ENCODE measurements around the gene DISC1. TPM values are rescaled to one million over a fixed set of nuclear protein-coding genes. Genes with fewer than 3 reads are reported as not detected.
"Not testable (repeated sequence)": the region's sequence is repeated elsewhere in the genome, so short reads cannot be mapped to it uniquely, and the experiment has no call there.

Gene DISC1
- total RNA-seq, 2 donors from 2014 or later, result 7.9 to 10.9 TPM

DNA sequence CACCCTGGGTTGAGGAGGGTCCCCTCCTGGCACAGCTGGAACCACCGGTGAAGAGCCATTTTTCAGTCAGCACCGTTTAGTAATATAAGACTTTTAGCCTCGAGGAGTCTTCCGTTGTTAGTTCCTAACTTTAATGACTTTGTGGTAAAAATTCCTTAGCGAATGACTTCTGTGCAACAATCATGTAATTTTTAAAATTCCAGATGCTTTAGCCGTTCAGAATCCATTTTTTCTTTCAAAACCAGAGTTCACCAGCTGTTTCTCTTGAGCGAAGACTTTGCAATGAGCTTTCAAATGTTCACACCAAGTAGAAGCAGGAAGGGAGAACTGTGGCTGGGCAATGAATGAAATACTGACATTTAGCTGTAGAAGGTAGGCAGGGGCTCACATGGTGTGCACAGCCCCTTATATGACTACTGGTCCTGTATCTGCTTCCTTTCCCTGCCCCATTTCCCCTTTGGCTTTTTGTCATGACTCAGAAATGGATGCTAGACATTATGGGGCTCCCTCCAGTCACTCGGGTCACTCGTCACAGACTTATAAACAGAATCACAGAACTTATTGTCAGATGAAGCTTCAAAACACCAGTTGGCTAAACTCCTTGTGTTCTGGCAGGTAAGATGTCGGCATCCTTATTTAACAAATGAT is 4.1 kb downstream of the DISC1 start:
- intact Hi-C loops (cut with DNase I), result no loop called here
- no peak for DNase-seq (ENCODE audit: low spot score)

DNA sequence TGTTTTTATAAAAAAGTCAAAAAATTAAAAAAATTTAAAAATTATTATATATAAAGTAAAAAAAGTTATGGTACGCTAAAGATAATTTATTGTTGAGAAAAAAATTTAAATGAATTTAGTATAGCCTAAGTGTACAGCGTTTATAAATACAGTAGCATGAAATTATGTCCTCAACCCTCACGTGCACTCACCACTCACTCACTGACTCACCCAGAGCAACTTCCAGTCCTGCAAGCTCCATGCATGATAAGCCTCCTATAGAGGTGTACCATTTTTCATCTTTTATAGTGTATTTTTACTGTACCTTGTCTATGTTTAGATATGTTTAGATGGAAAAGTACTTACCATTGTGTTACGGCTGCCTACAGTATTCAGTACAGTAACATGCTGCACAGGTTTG is 5.1 kb downstream of the DISC1 start:
- no peak for DNase-seq (ENCODE audit: low spot score)
- intact Hi-C loops (cut with DNase I), result no loop called here

DNA sequence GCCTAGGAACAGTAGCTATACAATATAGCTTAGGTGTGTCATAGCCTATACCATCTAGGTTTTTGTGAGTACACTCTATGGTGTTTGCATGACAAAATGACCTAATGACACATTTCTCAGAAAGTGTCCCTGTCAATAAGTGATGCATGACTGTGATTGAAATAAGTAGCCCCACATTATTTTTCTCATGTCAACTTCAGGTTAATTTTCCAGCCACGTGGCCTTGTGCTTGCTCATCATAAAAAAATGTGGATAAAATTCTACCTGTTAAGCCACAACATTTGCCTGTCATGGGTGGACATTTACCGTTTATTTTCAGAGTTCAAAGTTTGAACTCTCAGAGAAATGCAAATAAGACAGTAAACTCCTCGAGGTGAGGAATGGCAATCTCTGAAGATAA is 5.5 kb downstream of the DISC1 start:
- no peak for DNase-seq (ENCODE audit: low spot score)
- intact Hi-C loops (cut with DNase I), result no loop called here

DNA sequence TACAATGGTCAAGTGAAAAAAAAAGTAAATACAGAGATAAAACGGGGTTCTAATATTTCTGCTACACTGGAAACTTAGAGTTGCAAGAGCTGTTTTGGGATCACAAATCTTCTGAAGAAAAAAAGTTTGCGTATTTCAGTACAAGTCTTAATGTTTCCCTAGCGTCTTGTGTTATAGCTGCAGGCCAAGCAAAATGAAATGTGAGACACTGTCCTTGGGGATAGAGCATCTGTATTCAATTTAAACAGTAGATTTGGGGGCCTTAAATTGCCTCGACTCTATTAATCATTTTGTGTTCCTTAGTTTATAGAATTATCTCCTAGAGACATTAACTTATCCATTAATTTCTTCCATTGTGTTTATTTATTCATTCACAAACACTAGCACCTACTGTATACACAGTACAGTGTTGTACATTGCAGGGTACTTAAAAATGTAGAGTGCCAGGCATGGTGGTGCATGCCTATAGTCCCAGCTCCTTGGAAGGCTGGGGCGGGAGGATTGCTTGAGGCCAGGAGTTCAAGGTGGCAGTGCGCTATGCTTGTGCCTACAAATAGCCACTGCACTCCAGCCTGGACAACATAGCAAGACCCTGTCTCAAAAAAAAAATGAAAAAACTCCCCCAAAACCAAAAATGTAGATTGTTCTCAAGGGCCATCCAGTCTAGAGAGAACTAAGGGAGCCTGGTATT is 7.9 kb downstream of the DISC1 start:
- intact Hi-C loops (cut with DNase I), result no loop called here

DNA sequence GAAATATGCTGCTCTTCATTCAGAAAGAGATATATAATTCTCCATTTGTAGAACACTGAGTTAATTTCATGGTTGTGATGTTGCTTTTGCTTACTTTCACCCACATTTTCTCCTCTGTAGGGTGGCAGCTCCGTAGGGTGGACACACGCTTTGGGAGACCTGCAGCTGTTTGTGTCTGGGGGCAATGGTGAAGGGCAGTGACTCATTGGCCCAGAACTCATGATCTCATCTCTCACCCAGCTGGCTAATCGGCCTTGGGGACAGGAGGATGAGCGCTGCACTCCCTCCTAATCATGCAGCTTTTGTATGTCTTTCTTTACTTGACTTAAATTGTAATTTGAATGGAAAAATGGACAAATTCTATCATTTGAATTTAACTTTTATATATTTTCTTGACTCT is 9.6 kb downstream of the DISC1 start:
- no peak for DNase-seq (ENCODE audit: low spot score)
- intact Hi-C loops (cut with DNase I), result no loop called here

More for the DNA sequence above, 7.9 kb downstream of the DISC1 start:
- no peak for DNase-seq (ENCODE audit: low spot score)

DNA sequence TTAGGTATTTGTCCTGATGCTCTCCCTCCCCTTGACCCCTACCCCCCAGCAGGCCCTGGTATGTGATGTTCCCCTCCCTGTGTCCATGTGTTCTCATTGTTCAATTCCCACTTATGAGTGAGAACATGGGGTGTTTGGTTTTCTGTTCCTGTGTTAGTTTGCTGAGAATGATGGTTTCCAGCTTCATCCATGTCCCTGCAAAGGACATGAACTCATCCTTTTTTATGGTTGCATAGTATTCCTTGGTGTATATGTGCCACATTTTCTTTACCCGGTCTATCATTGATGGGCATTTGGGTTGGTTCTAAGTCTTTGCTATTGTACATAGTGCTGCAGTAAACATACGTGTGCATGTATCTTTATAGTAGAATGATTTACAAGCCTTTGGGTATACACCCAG is 10.3 kb downstream of the DISC1 start:
- DNase-seq (ENCODE audit: low spot score); intact Hi-C loops (cut with DNase I): not testable (repeated sequence)

DNA sequence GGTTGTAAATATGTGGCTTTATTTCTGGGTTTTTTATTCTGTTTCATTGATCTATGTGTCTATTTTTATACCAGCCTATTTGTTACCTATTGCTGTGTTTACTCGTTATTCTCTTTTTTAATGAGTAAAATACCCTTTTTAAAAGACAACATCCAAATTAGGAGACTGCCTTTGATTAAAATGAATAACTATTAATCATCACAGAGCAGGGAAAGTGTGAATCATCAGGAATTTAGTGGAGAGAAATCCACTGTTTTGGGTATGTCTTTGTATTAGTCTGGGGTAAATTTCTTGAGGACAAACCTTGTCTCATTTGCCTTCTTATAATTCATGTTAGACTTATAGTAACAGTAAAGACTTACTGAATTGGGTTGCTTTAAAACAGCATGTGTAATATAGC is 12.1 kb downstream of the DISC1 start:
- DNase-seq (ENCODE audit: low spot score), result no peak
- intact Hi-C loops (cut with DNase I), result no loop called here

DNA sequence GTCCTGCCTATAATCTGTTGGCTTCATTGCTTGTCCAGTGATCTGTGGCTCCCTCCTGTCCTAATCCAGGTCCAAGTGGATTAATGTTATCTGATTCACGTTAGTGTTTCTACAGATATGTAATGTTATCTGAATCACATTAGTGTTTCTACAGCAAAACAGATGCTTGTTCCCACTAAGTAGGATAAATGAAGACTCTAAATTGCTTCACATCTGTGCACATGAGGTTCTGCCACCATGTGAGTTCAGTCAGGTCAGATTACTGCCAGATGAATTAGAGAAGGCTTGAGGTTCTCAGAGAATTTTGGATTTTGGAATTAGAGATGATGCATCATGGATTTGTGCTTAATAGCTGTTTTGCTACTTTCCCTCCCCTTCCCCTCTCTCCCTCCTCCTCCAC is 13.2 kb downstream of the DISC1 start:
- intact Hi-C loops (cut with DNase I), result no loop called here

DNA sequence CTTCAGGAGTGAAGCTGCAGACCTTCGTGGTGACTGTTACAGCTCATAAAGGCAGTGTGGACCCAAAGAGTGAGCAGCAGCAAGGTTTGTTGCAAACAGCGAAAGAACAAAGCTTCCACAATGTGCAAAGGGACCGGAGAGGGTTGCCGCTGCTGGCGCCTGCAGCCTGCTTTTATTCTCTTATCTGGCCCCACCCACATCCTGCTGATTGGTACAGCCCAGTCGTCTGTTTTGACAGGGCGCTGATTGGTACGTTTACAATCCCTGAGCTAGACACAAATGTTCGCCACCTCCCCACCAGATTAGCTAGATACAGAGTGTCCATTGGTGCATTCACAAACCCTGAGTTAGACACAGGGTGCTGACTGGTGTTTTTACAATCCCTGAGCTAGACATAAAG is 14.9 kb downstream of the DISC1 start:
- intact Hi-C loops (cut with DNase I); DNase-seq (ENCODE audit: low spot score): not testable (repeated sequence)

More for the DNA sequence above, 13.2 kb downstream of the DISC1 start:
- no peak for DNase-seq (ENCODE audit: low spot score)

DNA sequence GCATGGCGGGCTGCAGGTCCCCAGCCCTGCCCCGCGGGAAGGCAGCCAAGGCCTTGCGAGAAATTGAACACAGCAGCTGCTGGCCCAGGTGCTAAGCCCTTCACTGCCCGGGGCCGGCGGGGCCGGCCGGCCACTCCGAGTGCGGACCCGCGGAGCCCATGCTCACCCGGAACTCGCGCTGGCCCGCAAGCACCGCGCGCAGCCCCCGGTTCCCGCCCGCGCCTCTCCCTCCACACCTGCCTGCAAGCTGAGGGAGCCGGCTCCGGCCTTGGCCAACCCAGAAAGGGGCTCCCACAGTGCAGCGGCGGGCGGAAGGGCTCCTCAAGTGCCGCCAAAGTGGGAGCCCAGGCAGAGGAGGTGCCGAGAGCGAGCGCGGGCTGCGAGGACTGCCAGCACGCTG is 15.5 kb downstream of the DISC1 start:
- DNase-seq (ENCODE audit: low spot score); intact Hi-C loops (cut with DNase I): not testable (repeated sequence)

DNA sequence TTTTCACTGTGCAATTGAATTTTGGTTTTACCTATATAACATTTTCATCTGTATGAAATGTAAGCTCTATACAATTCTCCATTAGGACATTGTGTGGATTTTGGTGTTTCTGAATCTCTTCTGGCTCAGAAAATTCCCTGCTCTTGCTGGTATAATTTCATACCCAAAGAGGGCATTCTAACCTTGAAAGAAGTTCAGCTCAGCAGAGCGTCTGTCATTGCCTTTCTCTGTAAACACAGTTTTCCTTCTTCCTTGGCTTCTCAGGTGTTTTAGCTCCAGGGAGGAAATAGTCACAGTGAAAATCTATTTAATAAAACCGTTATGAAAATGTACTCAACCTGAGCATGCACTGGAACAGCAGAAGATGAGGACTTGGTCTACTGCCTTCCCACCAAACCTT is 16.0 kb downstream of the DISC1 start:
- intact Hi-C loops (cut with DNase I), result no loop called here
- DNase-seq (ENCODE audit: low spot score), result no peak

DNA sequence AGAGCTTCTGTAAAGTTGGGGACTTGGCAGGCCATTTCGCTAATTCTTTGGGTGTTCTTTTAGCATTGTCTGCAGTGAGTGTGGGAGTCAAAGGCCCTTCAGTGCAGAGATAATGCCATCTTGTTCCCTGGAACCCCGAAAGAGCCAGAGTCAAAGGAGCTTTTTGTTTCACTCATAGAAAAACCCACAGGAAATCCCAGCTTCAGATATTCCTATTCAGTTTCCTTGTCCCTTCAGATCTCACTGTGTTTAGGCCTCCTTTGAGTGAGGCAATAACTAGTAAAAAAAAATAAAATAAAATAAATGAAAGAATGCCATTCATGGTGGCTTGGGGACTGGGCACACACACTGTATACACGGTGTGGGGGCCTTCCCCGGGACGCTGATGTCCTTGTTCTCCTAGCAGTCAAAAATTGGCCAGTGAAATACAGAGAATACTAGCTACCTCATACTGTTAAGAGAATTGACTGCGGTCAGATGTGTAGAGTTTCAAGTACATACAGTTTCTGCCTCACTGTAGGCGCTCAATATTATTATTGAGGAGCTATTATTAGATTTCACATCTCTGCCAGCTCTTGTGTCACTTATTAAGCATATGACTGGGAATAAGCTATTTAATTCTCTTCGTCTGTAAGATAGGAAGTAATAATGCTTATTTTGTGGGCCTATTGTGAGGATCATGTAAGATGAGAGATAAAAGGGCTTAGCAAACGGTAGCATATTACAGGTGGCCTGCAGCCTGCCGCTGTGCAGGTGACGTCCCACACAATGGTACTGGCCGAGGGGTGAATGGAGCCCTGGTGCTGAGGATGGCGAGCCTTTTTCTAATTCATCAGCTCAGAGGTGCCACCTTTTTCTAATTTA is 16.7 kb downstream of the DISC1 start:
- intact Hi-C loops (cut with DNase I), result no loop called here
- DNase-seq (ENCODE audit: low spot score), result no peak

DNA sequence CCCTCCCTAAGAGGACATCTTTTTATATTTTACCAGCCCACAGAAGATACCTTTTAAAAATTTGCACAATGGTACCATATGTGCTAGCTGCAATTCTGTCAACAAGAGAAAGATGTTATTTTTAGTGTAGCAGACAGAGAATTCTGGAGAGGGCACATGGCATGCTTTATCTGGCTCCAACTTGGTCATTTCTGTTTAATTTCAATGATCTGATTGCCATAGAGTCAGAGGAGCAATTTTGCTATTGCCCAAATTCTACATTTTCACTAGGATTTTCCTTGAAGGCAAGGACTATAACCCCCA is 17.3 kb downstream of the DISC1 start:
- intact Hi-C loops (cut with DNase I), result no loop called here

DNA sequence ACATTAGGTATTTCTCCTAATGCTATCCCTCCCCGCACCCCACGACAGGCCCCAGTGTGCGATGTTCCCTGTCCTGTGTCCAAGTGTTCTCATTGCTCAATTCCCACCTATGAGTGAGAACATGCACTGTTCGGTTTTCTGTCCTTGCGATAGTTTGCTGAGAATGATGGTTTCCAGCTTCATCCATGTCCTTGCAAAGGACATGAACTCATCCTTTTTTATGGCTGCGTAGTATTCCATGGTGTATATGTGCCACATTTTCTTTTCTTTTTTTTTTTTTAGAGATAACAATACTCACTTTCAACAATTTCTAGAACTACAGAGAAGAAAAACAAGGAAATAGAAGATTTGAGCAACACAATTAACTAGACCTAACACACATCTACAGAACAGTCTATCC is 19.0 kb downstream of the DISC1 start:
- intact Hi-C loops (cut with DNase I); DNase-seq (ENCODE audit: low spot score): not testable (repeated sequence)

More for the DNA sequence above, 17.3 kb downstream of the DISC1 start:
- DNase-seq (ENCODE audit: low spot score), result no peak

DNA sequence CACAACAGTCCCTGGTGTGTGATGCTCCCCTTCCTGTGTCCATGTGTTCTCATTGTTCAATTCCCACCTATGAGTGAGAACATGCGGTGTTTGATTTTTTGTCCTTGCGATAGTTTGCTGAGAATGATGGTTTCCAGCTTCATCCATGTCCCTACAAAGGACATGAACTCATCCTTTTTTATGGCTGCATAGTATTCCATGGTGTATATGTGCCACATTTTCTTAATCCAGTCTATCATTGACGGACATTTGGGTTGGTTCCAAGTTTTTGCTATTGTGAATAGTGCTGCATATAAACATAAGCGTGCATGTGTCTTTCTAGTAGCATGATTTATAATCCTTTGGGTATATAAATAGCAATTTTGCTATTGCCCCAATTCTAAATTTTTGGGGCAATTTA is 19.6 kb downstream of the DISC1 start:
- DNase-seq (ENCODE audit: low spot score); intact Hi-C loops (cut with DNase I): not testable (repeated sequence)

DNA sequence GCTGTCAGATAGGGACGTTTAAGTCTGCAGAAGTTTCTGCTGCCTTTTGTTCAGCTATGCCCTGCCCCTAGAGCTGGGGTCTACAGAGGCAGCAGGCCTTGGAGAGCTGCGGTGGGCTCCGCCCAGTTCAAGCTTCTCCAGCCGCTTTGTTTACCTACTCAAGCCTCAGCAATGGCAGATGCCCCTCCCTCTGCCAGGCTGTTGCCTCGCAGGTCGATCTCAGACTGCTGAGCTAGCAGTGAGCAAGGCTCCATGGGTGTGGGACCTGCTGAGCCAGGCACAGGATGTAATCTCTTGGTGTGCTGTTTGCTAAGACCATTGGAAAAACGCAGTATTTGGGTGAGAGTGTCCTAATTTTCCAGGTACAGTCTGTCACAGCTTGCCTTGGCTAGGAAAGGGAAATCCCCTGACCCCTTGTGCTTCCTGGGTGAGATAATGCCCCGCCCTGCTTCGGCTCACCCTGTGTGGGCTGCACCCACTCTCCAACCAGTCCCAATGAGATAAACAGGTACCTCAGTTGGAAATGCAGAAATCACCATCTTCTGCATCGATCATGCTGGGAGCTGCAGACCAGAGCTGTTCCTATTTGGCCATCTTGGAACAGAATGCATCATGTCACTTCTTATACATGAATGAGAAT is 25.2 kb downstream of the DISC1 start:
- intact Hi-C loops (cut with DNase I); DNase-seq (ENCODE audit: low spot score): not testable (repeated sequence)

DNA sequence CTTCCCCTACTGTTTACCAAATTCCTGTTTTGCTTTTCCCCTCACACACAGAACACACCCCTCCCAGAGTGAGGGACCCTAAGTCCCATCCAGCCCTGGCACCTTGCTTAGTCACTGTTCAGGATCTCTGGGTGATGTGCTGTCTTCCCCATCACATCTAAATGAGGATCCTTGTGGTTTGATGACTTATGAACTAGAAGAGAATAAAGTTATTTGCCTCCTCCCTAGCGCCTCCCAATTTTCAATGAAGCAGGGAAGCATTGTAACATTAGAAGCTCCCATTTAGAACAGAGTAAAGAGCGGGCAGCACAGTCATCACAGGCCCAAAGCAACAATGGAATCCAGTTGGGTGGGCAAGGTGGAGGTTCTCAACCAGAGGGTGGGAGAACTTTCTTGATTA is 27.0 kb downstream of the DISC1 start:
- intact Hi-C loops (cut with DNase I), result no loop called here

DNA sequence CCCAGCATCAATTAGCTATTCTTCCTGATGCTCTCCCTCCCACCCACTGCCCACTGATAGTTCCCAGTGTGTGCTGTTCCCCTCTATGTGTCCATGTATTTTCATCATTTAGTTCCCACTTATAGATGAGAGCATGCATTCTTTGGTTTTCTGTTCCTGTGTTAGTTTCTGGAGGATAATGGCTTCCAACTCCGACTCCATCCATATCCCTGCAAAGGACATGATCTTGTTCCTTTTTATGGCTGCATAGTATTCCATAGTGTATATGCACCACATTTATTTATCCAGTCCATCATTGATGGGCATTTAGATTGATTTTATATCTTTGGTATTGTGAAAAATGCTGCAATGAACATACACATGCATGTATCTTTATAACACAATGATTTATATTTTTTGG is 30.2 kb downstream of the DISC1 start:
- intact Hi-C loops (cut with DNase I), result no loop called here
- no peak for DNase-seq (ENCODE audit: low spot score)

More for the DNA sequence above, 27.0 kb downstream of the DISC1 start:
- no peak for DNase-seq (ENCODE audit: low spot score)

DNA sequence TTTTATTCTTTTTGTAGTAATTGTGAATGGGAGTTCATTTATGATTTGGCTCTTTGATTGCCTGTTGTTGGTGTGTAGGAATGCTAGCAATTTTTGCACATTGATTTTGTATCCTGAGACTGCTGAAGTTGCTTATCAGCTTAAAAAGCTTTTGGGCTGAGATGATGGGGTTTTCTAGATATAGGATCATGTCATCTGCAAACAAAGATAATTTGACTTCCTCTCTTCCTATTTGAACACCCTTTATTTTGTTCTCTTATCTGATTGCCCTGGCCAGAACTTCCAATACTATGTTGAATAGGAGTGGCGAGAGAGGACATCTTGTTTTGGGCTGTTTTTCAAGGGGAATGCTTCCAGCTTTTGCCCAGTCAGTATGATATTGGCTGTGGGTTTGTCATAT is 31.6 kb downstream of the DISC1 start:
- DNase-seq (ENCODE audit: low spot score); intact Hi-C loops (cut with DNase I): not testable (repeated sequence)

DNA sequence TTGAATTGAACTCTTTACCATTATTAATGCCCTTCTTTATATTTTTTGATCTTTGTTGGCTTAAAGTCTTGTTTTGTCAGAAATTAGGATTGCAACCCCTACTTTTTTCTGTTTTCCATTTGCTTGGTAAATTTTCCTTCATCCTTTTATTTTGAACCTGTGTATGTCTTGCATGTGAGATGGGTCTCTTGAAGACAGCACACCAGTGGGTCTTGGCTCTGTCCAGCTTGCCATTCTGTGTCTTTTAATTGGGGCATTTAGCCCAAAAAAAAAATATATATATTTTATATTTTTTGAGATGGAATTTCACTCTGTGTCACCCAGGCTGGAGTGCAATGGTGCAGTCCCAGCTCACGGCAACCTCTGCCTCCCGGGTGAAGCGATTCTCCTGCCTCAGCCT is 33.6 kb downstream of the DISC1 start:
- intact Hi-C loops (cut with DNase I), result no loop called here
- no peak for DNase-seq (ENCODE audit: low spot score)

Data from posterior vena cava (tissue), 2 donors.